Activated naive CD8-positive, alpha-beta T cell treated with anti-CD3 and anti-CD28 coated beads, Interleukin-2, amount 10 ng/mL, durations not matched to agents 7 days and 5 days (primary cell): ENCODE data around the gene GRM7. TPM values are rescaled to one million over a fixed set of nuclear protein-coding genes. Genes with fewer than 3 reads are reported as not detected.

Source experiments
- ATAC-seq: fragments of 150-1000 bp; cut with Tn5 transposase; one replicate; pipeline ENCODE4 v1.10.0; 2021; ENCODE audit warnings: low read depth, moderate library complexity
- POLR2A ChIA-PET: fragments of 350-600 bp; sonication (Branson Sonifier 250); formaldehyde crosslinking; loops from one replicate; lab custom pipeline; 2021; ENCODE audit warnings: antibody characterized with exemption; lab: Charles Lee
- DNase-seq: peaks from one replicate; pipeline ENCODE4 v3.0.0; 2021
- H3K27ac Mint-ChIP-seq: one replicate; pipeline ENCODE4 v1.8.0; 2022; ENCODE audit warnings: mild to moderate bottlenecking, mixed read lengths
- H3K27me3 Mint-ChIP-seq: one replicate; pipeline ENCODE4 v1.8.0; 2022; ENCODE audit warnings: mild to moderate bottlenecking, moderate library complexity, mixed read lengths
- H3K36me3 Mint-ChIP-seq: one replicate; pipeline ENCODE4 v1.8.0; 2021; ENCODE audit warnings: mild to moderate bottlenecking, mixed read lengths
- H3K4me1 Mint-ChIP-seq: one replicate; pipeline ENCODE4 v1.8.0; 2021; ENCODE audit warnings: mixed read lengths
- H3K4me3 Mint-ChIP-seq: one replicate; pipeline ENCODE4 v1.8.0; 2022; ENCODE audit warnings: mild to moderate bottlenecking, moderate library complexity, mixed read lengths
- H3K9me3 Mint-ChIP-seq: one replicate; pipeline ENCODE4 v1.8.0; 2021; ENCODE audit warnings: mixed read lengths
- total RNA-seq, 2 experiments: library from RNA; stranded (reverse); gene quantifications; one replicate each; pipeline ENCODE4 v1.2.3, GENCODE V29; 2021

Gene GRM7
- total RNA-seq, 2 experiments from 2014 or later: not detected

DNA sequence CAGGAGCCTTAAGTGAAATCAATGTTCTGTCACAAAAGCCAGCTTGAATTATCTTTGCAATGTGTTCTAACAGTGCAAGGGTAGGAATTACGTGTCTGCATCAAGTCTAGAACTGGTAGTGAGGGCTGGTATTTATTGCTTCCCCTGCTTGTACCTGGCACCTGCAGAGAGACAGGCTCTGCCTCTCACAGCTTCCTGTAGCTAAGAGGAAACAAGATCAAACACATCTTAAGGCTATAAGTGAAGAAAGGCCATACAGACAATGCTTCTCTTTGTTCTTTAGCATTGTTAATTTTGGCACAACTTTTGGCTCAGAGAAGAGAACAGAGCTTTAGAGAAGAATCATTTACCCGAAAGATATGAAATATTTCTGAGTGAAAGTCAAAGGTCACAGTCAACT is 479.9 kb downstream of the GRM7 start:
- H3K36me3 Mint-ChIP-seq: no peaks in the 10 kb centered on the region
- H3K27ac Mint-ChIP-seq: no peak overlapping the region
- no peak for ATAC-seq
- DNase-seq: no peak
- no peak overlapping the region for H3K4me3 Mint-ChIP-seq
- H3K27me3 Mint-ChIP-seq: no peaks in the 10 kb centered on the region
- no peaks in the 10 kb centered on the region for H3K9me3 Mint-ChIP-seq
- no peaks in the 10 kb centered on the region for H3K4me1 Mint-ChIP-seq
- POLR2A ChIA-PET: no interaction called here

GRCh38 chr3:7346364-7346763 is 485.4 kb downstream of the GRM7 start:
- Mint-ChIP-seq H3K36me3 (no peaks in the 10 kb centered on the region), H3K4me3 (no peak overlapping the region), H3K27me3 (no peaks in the 10 kb centered on the region), H3K9me3 (no peaks in the 10 kb centered on the region), H3K27ac (no peak overlapping the region), H3K4me1 (no peaks in the 10 kb centered on the region)
- POLR2A ChIA-PET: no interaction called here
- ATAC-seq: no peak
- DNase-seq: no peak

DNA sequence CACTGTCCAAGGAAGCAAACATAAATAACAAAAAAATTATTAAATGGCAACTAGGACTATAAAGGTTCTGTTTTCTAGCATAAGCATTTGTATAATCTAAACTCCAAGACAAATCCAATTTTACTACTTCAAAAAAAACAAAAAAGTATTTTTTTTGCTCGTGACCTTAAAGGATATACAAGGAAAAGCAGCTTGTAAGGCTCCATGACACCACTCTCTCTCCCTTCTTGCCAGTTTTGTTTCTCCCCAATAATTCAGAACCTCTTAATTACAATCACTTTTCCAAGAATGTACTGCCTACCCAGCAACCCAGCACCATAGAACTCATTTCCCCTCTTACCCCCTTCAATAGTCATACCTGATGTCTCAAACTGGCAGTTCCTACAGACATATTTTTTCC is 496.2 kb downstream of the GRM7 start:
- ATAC-seq: no peak
- no peaks in the 10 kb centered on the region for H3K4me1 Mint-ChIP-seq
- H3K36me3 Mint-ChIP-seq: no peaks in the 10 kb centered on the region
- DNase-seq: no peak
- POLR2A ChIA-PET: no interaction called here
- H3K27me3 Mint-ChIP-seq: no peaks in the 10 kb centered on the region
- no peak overlapping the region for H3K27ac Mint-ChIP-seq
- H3K4me3 Mint-ChIP-seq: no peak overlapping the region
- H3K9me3 Mint-ChIP-seq: no peaks in the 10 kb centered on the region

DNA sequence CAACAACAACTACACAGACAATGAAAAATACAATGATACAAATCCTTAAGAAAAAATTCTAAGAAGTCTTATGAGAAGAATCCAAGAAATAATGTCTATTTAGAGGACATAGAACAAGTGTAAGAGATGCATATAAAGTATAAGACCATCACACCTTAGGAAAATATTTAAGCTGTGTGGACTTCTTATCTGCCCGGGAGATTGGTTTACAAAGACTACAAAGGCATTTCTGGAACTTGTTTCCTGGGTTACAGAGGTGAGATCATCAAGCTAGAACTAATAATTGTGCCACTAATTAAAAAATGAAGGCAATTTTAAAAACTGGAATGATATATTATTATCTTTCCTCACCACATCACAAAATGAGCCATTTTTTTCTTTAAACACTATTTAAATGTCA is 507.1 kb downstream of the GRM7 start:
- DNase-seq (no peak), ATAC-seq (no peak)
- H3K4me3 Mint-ChIP-seq: no peak overlapping the region
- no peaks in the 10 kb centered on the region for H3K36me3 Mint-ChIP-seq
- H3K27ac Mint-ChIP-seq: no peak overlapping the region
- H3K27me3 Mint-ChIP-seq: no peaks in the 10 kb centered on the region
- POLR2A ChIA-PET: no interaction called here
- H3K4me1 Mint-ChIP-seq: no peaks in the 10 kb centered on the region
- H3K9me3 Mint-ChIP-seq: peaks cover 1% of the 10 kb centered on the region

DNA sequence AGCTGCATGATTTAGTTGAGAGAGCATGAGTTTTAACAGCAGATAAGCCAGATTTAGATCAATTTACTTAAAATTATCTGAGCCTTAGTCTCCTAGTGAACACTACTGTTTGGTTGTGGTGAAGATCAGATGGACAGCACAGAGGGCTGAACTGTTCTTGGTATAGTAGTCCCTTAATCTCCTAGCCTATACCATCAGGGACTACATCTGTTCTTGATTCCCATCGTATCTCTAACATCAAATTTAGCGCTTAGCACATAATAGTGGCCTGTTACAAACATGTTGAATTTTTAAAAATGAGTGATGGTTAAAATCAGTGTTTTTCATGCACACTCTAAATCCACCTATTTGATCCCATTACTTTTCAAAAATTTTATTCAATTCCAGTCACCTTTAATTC is 507.7 kb downstream of the GRM7 start:
- Mint-ChIP-seq H3K4me3 (no peak overlapping the region), H3K27me3 (no peaks in the 10 kb centered on the region), H3K27ac (no peak overlapping the region), H3K4me1 (no peaks in the 10 kb centered on the region), H3K36me3 (no peaks in the 10 kb centered on the region), H3K9me3 (peaks cover 1% of the 10 kb centered on the region)
- DNase-seq: no peak
- no peak for ATAC-seq
- POLR2A ChIA-PET: no interaction called here

DNA sequence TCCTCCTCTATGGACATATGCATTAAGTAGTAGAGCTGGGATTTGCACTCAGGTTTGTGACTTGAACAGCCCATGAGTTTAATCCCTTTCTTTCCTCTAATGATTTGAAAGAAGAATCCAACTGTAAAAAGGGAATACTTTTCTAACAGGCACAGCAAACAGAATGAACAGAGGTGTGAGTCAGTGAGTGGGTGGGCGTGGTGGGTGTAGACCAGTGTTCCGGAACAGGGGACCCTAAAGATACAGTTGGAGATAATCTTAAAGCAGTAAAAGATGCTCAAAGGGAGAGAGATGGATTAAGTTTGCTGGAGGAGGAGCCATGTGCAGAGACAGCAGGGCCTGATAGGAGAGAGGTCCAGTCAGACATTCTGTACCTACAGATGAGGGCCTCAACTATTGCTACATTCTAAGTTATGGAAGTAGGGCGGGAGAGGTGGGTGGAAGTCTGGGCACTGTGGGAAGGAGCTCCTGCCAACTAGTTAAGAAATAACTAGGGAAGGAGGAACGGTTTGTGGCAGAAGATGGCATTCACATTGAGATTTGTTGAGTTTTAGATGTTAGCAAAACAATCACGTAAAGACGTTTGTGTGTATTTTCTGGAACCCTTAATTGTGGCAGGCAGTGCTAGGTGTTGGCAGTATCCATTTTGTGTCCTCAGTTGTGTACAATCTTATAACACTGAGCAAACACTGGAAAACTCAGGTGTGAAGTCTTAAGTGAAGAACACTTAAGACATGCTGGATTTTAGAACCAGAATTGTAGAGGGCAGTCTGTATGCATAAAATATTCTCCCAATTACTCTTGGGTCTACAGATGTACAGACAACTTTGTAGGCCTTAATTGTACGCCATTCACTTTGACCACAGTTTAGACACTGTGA is 511.0 kb downstream of the GRM7 start:
- no peak overlapping the region for H3K4me3 Mint-ChIP-seq
- H3K27me3 Mint-ChIP-seq: no peaks in the 10 kb centered on the region
- no peaks in the 10 kb centered on the region for H3K36me3 Mint-ChIP-seq
- H3K27ac Mint-ChIP-seq: no peak overlapping the region
- POLR2A ChIA-PET: no interaction called here
- DNase-seq (no peak), ATAC-seq (no peak)
- H3K9me3 Mint-ChIP-seq: peaks cover 1% of the 10 kb centered on the region
- H3K4me1 Mint-ChIP-seq: no peaks in the 10 kb centered on the region

- H3K4me1 Mint-ChIP-seq: no peaks in the 10 kb centered on the region
- H3K9me3 Mint-ChIP-seq: peaks cover 3% of the 10 kb centered on the region
- no peak for ATAC-seq
- POLR2A ChIA-PET: no interaction called here
- H3K27ac Mint-ChIP-seq: no peak overlapping the region
- no peaks in the 10 kb centered on the region for H3K36me3 Mint-ChIP-seq
- DNase-seq: no peak
- no peaks in the 10 kb centered on the region for H3K27me3 Mint-ChIP-seq
- no peak overlapping the region for H3K4me3 Mint-ChIP-seq
Measured at GRCh38 chr3:7377103-7377502, 516.2 kb downstream of the GRM7 start.

- Mint-ChIP-seq H3K27me3 (no peaks in the 10 kb centered on the region), H3K27ac (no peak overlapping the region)
- POLR2A ChIA-PET: no interaction called here
Measured at GRCh38 chr3:7381741-7382140, 520.8 kb downstream of the GRM7 start.

GRCh38 chr3:7382293-7383010 is 521.5 kb downstream of the GRM7 start:
- no peak for ATAC-seq

More at GRCh38 chr3:7381741-7382140, 520.8 kb downstream of the GRM7 start:
- peaks cover 3% of the 10 kb centered on the region for H3K9me3 Mint-ChIP-seq
- no peaks in the 10 kb centered on the region for H3K36me3 Mint-ChIP-seq
- no peak overlapping the region for H3K4me3 Mint-ChIP-seq
- no peaks in the 10 kb centered on the region for H3K4me1 Mint-ChIP-seq
- DNase-seq (no peak), ATAC-seq (no peak)

GRCh38 chr3:7385635-7386034 is 524.7 kb downstream of the GRM7 start:
- Mint-ChIP-seq H3K36me3 (no peaks in the 10 kb centered on the region), H3K27me3 (no peaks in the 10 kb centered on the region), H3K4me3 (no peak overlapping the region), H3K9me3 (peaks cover 1% of the 10 kb centered on the region), H3K4me1 (no peaks in the 10 kb centered on the region), H3K27ac (no peak overlapping the region)
- ATAC-seq (no peak), DNase-seq (no peak)
- POLR2A ChIA-PET: no interaction called here

More at GRCh38 chr3:7382293-7383010, 521.5 kb downstream of the GRM7 start:
- Mint-ChIP-seq H3K27ac (no peak overlapping the region), H3K4me1 (no peaks in the 10 kb centered on the region), H3K27me3 (no peaks in the 10 kb centered on the region), H3K36me3 (no peaks in the 10 kb centered on the region), H3K9me3 (peaks cover 3% of the 10 kb centered on the region), H3K4me3 (no peak overlapping the region)
- POLR2A ChIA-PET: no interaction called here
- no peak for DNase-seq

GRCh38 chr3:7388026-7388425 is 527.1 kb downstream of the GRM7 start:
- Mint-ChIP-seq H3K4me3 (no peak overlapping the region), H3K36me3 (no peaks in the 10 kb centered on the region), H3K27me3 (no peaks in the 10 kb centered on the region), H3K4me1 (no peaks in the 10 kb centered on the region), H3K27ac (no peak overlapping the region), H3K9me3 (peaks cover 1% of the 10 kb centered on the region)
- POLR2A ChIA-PET: no interaction called here
- DNase-seq: no peak
- no peak for ATAC-seq

DNA sequence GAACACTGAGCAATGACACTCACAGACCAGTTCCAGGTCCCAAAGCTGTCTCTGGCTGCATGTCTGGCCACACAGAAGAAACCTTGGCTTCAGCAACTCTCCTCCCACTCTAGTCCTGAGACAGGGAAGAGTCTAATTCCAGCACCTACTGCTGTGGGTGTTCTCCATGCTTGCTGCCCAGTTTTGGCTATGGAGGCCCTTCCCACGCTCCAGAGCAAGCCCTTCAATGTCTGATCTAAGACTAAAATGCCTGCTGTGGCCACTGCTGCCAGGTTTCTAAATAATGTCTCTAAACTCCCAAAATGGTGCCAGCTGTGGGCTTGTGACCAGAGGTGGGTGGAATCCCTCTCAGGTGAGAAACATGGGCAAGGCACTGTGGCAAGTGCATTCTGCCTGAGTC is 531.3 kb downstream of the GRM7 start:
- ATAC-seq: no peak
- Mint-ChIP-seq H3K9me3 (no peaks in the 10 kb centered on the region), H3K27ac (no peak overlapping the region), H3K4me3 (no peak overlapping the region), H3K4me1 (no peaks in the 10 kb centered on the region), H3K36me3 (no peaks in the 10 kb centered on the region), H3K27me3 (no peaks in the 10 kb centered on the region)
- DNase-seq: no peak
- POLR2A ChIA-PET: no interaction called here

DNA sequence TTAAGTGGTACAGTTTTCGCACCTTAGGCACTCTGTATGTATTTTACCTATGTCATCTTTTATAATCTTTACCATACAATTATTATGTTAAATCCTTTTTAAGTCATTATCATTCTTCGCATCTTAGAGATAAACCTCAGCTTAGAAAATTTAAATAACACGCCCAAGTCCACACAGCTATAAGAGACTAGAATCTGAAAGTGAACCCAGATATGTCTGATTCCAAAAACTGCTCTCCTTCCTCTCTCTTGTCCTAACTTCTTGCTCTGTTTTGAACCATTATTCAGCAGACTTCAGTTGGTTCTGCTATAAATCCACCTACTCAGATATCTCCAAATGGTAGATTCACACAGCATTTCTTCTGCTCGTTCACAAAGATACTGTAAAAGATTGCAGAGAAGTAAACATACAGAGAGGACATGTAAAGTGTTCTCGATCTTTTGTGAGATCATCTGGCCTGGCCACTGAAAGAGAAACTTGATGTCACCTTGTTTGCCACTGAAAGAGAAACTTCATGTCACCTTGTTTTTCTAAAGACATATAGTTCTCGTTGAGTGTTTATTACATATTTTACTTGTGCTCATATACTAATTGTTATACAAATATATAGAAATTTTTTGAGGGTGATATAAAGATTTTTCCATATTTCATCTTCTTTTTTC is 533.2 kb downstream of the GRM7 start:
- no peak for ATAC-seq
- Mint-ChIP-seq H3K27me3 (no peaks in the 10 kb centered on the region), H3K36me3 (no peaks in the 10 kb centered on the region), H3K4me1 (no peaks in the 10 kb centered on the region), H3K4me3 (no peak overlapping the region), H3K9me3 (no peaks in the 10 kb centered on the region), H3K27ac (no peak overlapping the region)
- no peak for DNase-seq
- POLR2A ChIA-PET: no interaction called here
